ENCODE data around the gene ITIH4.
"Not testable (repeated sequence)": the region's sequence is repeated elsewhere in the genome, so short reads cannot be mapped to it uniquely, and the experiment has no call there.

The ITIH4 gene

DNA sequence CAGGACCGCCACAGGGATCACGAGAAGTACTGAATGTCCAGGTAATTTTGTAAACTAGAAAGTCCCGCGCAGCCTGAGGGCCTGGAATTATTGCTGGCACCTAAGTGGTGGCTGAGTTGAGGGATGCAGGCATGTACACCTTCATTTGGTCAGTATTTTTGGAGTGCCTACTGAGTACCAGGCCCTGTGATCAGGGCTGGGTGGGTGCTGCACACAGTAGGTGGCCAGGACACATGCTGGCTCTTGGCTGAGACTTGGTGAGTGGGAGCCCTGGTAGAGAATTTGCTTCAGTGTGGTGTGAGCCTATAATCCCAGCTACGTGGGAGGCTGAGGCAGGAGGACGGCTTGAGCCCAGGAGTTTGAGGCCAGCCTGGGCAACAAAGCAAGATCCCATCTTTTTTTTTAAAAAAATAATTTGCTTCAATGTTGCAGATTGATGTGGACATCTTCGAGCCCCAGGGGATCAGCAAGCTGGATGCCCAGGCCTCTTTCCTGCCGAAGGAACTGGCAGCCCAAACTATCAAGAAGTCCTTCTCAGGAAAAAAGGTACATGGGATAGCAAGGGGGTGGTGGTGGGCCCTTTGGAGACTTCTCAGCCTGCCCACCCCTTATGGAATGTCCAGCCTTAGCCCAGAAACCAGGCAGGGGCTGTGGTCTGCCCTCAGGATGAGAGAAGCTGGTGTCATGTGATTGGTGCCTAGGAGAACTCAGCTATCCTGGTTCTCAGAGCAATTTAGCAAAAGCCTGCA lies 50.5 kb downstream of the ITIH4 start:
- no peak for DNase-seq

DNA sequence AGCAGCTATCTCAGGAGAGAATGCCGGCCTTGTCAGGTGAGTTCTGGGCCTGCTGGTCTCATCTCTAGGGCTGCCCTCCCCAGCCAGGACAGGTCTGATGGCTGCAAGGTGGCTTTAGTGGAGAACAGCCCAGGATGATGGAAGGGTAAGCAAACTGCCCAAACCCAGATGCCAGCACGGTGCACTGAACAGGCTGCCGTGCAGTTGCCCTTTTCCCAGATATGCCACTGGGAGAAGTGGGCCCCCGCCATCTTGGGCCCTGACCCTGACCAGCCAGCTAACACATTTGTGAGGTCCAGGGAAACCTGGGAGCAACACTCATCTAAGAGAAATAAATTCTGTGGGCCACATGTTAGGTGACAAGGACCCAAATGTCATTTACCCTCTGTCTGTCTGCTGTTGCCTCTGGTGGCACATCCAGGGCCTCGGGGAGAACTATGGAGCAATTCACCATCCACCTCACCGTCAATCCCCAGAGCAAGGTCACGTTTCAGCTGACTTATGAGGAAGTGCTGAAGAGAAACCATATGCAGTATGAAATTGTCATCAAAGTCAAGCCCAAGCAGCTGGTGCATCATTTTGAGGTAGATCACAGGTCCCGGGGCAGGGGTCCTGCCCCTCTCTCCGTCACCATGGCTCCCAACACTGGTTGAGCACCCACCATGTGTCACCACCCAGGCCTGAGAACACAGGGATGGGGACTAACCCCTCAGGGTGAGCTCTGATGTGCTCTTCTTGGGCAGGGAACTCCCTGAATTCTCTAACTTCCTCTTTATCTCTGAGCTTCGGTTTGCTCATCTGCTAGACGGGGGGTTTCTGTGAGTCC lies 51.2 kb downstream of the ITIH4 start:
- DNase-seq: no peak

DNA sequence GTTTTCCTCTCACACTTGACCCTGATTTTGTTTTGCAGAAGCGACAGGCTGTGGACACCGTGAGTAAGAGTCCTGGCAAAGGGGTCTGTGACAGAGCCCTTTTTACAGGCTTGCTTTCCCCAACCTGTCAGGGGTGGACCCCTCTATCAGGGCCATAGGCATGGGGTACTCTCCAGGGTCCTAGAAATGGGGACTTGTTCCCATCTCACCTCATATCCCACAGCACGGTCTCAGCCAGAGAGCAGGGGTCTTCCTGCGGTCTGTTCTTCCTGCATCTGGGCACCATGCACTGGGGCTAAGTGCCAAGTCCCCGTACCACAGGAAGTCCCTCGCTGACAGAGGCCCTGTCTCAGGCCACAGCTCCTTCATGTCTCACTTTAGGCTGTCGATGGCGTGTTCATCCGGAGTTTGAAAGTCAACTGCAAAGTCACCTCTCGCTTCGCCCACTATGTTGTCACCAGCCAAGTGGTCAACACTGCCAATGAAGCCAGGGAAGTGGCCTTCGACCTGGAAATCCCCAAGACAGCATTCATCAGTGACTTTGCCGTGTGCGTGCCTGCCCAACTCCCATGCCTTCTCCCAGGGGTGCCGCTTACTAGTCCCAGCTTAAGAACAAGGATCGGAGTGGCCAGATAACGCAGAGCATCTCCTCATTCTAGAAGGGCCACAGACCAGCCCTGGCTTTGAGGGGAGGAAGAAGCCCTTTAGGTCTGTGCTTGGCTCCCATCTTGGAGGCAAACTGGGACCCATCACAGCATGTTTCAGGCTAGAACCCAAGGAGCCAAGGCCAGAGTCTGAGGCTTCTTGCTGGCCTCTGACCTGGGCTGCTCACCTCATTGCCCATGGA lies 52.3 kb downstream of the ITIH4 start:
- DNase-seq: no peak

DNA sequence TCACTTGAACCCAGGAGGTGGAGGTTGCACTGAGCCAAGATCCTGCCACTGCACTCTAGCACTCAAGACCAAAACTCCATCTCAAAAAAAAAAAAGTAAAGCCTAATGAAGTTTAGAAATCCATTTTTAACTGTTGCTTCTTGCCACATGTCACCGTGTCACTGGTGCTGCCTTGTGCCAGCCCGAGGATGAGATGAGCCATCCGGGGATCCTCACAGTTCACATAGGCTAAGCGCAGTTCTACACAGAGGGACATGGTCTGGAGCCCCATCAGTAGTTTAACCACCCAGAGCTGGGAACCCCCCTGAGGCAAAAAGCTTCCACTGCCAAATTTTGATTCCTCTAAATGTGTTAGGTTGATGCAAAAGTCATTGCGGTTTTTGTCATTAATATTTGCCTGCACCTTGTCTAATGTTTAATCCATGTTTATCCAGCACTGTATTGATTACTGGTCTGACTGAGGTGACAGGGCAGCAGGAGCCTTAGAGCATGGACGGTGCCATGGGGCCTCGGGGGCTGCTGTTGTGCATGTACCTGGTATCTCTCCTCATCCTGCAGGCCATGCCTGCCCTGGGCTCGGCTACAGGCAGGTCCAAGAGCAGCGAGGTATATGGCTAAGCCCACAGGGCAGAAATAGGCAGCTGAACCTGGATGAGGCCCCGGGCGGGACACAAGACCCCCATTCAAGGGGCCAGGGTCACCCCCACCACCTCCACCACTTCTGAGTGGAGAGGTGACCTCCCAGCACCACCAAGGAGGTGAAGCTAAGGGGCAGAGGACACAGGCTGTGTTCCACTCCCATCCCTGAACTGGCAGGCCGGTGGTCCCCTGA lies 53.1 kb downstream of the ITIH4 start, which contains the start of gene ITIH1:
Gene ITIH1 (plus strand): TSS at position 473 of the 832 bp plus-strand sequence. CDS start 17 bp downstream, at position 490.
- DNase-seq: no peak

DNA sequence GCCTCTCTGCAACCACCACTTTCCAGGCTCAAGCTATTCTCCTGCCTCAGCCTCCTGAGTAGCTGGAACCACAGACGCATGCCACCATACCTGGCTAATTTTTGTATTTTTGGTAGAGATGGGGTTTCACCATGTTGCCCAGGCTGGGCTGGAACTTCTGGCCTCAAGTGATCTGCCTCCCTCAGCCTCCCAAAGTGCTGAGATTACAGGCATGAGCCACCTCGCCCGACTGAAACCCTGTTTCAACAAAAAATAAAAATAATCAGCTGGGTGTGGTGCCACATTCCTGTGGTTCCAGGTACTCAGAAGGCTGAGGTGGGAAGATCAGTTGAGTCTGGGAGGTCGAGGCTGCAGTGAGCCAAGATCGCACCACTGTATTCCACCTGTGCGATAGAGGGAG lies 54.0 kb downstream of the ITIH4 start:
- DNase-seq: not testable (repeated sequence)

DNA sequence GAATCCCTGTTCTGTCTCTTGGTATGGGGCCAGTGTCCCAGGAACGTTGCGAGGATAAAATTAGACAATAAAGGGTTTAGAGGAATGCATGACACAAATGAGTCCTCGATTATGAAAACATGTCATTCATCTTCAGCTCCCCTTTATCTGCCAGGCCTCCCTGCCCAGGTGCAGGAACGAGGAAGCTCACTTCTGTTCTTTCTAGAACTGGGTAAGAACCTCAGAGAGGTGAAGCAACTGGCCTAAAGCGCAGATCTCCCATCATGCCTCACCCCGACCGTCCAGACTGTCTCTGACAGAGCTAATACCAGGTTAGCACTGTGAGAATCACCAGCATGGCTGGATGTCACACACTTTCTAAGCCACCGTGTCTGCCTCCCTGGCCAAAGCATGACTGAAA lies 54.6 kb downstream of the ITIH4 start:
- DNase-seq: no peak

DNA sequence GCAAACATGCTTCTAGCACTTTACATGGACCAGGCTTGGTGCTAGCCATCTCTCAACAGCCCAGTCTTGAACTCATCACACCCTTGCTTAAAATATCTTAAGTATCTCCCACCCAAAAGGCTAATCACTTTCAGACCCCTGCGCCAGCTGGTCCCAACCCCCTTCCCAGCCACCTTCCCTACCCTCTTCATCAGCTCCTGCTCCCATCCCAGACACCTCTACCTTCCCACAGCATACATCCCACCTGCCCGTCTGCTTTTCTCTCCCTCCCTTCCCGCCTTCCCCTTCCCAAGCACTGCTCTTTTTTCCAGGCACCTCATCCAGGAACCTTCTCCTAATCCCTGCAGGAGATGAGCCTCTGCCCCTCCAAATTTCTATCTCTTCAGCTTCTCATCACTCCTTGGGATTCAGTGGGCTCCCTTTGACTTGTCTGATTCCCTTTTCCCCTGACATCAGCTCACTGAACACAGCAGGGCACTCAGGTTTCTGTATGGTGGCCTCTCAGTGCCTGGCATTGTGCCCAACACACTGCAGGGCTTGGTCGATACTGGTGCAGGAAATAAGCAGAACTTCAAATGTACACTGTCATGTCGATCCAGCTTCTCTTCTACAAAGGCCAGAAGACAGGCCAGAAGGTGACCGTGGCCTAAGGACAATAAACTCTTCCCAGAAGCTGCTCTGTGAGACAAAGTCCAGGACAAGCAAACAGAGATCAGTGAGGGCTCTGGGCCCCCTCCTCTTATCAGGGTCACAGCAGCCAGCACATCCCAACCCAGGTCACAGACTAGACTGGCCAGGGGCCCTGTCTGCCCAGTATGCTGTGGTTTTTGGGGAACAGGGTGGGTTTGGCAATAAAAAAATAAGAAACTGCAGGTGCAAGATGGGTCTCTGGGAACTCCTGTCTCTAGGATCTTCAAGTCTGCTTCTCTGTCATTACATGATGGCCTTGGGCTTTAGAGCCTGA lies 55.3 kb downstream of the ITIH4 start:
- DNase-seq: no peak

DNA sequence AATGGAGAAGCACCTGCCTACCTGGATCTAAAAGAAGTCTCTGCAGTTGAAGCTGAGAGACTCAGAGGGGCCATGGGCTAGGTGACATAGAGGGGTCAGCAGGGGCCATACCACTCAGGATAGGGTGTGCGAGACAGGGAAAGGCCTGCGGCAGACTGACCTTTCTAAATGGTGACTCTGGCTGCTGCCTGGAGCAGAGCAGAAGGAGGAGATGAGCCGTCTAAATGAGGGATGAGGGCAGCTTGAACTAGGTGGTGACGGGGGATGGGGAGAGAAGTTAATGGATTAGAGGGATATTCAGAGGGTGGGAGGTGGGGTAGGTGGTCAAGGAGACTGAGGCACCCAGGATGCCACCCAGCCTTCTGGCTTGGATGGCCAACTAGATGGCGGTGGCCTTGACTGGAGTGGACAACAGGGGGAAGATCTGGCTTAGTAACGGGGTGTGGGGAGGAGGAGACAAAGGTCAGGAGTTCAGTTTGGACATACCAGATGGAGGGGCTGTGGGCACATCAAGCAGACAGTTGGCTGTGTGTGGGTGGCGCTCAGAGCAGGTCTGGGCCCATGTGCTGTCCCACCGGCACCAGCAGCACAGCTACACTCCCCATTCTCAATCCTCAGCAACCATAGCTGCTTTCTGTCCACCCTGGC lies 56.3 kb downstream of the ITIH4 start:
- no peak for DNase-seq

DNA sequence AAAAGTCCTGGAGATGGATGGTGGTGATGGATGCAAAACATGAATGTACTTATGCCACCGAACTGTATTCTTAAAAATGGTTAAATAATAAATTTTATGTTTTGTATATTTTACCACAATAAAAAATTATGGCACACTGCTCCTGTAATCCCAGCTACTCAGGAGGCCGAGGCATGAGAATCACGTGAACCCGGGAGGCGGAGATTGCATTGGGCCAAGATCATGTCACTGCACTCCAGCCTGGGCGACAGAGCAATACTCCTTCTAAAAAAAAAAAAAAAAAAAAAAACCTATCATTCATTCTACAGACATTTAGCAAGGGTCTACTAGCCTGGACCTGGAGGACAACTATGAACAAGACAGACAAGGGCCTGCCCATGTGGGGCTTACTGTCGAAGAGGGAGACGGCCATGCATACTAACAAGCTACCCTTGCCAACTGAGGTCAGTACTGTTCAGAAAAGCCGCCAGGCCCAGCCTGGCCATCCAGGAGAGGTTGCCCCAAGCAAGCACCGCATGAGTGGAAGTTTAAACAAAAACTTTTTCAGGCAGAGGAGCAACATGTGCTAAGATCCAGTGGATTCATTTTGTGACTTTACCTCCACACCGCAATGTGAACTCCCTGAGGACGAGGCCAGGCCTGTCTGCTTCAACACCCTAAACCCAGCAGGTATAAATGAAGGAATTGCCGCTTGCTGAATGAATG lies 57.0 kb downstream of the ITIH4 start:
- DNase-seq: no peak

DNA sequence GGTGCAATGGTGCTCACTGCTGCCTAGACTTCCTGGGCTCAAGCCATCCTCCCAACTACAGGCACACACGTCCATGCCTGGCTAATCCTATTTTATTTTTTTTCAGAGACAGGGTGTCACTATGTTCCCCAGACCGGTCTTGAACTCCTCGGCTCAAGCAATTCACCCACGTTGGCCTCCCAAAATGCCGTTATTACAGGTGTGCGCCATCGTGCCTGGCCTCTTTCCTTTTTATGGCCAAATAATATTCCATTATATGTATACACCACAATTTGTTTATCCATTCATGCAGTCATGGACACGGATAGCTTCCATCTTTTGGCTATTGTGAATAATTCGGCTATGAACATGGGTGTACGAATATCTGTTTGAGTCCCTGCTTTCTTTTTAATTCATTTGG lies 58.8 kb downstream of the ITIH4 start:
- no peak for DNase-seq

DNA sequence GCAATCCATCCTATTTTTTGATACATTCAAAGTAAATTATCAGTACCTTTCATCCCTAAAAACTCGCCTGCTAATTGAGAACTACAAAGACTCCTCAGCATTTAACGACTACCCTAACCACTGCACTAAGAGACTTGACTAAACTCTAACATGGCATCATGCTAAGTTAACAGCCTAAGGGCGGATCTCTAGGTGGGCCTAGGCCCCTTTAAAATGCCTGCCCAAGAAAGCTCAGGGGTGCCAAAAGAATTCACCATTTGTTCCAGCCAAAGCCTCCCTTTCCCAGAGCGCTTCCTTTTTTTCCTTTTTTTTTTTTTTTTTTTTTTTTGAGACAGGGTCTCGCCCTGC lies 59.2 kb downstream of the ITIH4 start:
- no peak for DNase-seq

DNA sequence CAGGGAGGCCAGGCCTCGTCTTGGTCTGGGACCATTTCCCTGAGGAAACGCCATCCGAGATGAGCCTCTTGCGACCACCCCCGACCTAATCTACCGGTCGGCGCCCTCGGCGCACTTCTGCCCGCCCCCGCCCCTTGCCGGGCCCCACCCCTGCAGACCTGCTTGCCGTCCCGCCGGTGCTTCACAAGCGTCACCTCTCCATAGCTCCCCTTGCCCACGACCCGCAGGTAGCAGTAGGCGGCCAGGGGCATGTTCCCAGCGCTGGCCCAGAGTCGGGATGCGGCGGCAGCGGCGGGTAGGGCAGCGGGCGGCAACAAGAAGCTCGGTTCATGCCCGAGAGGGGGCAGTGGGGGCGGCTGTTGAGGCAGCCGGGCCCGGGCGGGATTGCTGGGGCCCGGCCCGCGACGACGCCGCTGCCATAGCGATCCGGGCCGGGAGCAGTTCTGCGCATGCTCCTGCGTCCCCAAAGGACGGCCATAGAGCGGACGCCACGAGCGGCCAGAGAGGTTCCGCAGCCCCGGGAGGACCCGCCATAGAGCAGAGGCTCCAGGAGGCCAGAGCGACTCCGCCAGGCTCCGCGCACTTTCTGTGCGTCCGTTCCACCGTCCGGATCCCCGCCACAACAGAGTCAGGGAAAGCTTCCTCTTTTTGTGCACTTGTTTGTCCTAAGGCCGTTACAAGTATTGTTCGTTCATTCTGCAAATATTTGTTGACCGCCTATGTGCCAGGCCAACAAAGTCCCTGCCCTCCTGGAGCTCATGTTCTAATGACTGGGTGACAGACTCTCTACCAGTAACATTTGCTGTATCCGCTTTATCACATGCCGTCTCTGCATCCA lies 59.8 kb downstream of the ITIH4 start, which contains the start of gene NEK4:
Gene NEK4 (minus strand): TSS at position 445 of the 838 bp plus-strand sequence. CDS start 194 bp downstream, at position 251.
- DNase-seq: peak; percentile 59

DNA sequence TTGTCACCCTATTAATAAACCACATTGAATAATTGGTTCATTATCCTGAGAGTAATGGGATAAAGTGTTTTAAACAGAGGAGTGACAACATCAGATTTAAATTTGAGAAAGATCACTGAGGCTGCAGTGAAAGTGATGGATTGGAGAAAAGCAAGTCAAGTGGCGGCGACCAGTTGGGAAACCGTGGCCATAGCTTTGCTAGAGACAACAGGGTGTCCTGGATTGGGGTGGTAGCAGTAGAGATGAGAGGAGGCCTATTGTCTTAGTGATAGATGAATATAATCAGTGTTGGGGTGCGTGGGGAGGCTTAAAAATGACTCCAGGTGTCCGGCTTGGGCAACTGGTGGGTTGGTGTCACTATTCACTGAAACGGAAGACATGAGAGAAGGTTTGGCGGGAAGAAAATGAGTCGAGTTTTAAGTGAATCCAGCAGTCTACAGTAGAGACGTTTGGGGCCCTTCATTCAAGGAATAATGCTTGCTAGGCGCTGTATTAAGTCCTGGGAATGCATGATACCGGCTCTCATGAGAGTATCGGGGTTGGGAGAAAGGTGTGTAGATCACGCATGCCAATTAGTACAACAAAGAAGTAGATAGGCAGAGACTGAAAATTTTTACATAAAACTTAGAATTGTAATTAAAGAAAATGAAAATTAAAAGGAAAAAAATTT lies 60.6 kb downstream of the ITIH4 start:
- DNase-seq: no peak

DNA sequence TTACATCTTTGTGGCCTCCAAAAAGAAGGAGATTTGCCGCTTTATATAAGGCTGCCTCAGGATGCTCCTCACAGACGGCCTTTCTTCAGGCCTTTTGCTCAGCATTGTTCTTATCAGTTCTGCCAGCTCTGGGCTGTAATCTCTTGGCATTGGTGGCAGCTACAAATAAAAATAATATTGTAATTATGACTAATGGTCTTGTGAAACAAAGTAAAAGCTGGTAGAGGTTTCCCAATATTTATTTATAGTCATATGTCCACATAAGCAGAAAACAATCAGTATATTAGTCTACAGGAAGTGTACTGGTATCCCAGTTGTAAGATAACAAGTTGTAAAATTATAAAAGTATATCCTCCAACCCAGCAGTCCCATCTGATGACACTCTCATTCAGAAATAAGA lies 67.0 kb downstream of the ITIH4 start:
- DNase-seq: no peak

Data from activated gamma-delta T cell (primary cell).